Activated CD4-positive, alpha-beta T cell treated with anti-CD3 and anti-CD28 coated beads, Interleukin-10, Interleukin-2, amounts not matched to agents 100 ng/mL and 50 ng/mL, durations not matched to agents 16 hours and 8 hours (primary cell): Measurements from ENCODE around the gene MCTP2.

Experiments
- DNase-seq: peaks from one replicate; pipeline ENCODE4 v3.0.0-alpha.2; 2020

MCTP2 gene

DNA sequence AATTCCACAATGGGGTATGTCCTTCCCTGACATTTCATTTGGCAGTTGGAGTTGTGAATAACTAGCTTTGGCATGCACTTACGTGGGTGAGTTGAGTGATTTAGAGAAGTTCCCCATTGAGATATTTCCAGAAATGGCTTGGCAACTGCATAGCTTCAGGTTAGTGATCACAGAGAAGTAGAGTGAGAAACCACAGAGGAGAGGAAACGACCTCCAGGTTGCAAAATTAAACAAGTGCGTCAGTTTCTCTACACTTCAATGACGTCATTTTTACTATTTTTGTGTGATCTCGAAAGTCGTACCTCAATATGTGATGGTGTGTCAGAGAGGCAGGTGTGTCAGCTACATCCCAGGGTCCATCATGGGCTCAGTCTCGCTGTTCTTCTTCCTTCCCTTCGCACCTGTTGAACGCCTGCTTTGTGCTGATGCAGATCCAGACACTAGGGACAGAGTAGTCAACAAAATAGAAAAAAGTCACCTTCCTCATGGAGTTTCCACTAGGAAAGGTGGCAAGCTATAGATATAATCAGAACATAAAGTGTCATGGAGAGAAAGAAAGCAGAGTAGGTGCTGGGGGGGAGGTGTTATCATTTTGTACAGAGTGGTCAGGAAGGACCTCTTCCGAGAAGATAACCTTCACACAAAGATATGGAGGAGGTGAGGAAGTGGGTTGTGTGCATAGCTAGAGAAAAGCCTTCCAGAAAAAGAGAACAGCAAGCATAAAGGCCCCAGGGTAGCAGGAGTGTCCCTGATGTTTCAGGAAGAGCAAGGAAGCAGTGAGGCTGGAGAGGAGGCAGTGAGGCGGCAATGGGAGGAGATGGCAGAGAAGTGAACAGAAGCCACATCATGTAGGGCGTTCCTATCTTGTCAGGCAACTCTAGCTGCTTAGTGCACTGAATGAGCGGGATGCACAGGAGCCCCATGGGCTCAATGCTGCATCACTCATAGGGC lies 75.6 kb downstream of the MCTP2 start:
- peak; percentile 91 for DNase-seq

DNA sequence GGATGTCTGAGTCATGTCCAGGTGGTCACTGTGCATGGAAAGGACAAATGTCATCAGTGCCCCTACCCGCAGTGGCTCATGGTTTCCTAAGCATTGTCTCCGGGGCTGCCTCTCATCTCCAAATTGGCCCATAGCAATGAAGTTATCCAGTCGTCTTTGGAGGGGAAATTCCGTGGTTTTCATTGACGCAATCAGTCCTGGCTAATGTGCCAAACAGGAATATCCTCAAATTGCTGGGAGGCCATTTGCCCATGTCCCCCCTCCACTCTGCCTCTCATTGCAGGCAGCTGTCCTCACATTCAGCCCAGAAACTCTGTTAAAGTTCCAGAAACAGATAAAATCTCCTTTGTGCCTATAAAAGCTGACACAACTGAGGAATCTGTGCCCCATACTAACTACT lies 81.6 kb downstream of the MCTP2 start:
- DNase-seq, result no peak

DNA sequence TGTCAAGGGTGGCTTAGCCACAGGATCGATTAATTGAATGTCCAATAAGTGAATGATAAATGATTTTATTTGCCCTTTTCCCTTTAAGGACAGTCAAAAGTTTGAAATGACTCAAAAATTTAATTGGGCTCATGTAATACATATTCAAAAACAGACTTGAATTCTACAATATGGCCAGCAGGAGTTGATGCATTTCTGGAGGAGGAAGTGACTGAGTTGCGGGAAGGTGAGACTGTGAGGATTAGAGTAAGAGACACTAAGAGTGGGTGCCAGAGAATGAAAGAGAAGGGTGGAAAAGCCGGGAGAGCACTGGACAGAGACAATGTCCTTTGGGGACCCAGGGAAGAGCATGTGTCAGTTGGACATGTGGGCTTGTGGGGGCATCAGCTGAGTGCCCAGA lies 83.3 kb downstream of the MCTP2 start:
- no peak for DNase-seq

DNA sequence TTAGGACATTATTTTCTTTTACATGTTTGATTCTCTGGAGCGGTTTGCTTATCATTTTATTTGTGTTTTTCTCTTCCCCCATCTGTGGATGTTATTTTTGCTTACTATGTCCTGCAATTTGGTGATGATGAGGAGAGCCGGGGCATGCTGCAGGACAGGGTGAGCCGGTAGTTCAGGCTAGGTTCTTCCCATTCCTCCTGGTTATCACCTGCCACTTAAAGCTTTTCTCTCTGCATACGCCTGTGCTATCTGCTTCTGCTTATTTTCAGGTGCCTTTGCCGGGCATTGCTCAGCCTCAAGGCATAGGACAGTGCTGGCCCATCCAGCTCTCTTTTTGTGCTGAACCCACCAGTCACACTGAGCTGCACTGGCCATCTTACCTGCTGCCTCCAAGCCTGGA lies 85.8 kb downstream of the MCTP2 start:
- DNase-seq, result no peak

DNA sequence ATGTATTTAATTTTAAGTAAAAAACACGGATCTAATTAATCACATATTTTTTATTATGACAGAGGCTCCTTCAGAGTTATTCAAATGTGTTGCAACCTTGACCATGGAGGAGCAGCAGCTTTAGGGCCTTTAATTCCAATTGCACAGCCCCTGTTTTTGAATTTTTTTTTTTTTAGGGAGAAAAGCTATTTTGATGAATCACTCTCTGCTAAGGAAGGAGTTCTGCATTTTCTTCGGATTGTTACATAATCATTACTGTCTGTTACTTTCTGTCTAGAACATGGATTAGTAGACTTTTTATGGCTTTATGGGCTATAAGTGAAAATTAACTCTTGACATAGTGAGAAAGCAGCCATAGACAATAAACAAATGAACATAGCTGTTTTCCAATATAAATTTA lies 90.8 kb downstream of the MCTP2 start:
- DNase-seq, result no peak

DNA sequence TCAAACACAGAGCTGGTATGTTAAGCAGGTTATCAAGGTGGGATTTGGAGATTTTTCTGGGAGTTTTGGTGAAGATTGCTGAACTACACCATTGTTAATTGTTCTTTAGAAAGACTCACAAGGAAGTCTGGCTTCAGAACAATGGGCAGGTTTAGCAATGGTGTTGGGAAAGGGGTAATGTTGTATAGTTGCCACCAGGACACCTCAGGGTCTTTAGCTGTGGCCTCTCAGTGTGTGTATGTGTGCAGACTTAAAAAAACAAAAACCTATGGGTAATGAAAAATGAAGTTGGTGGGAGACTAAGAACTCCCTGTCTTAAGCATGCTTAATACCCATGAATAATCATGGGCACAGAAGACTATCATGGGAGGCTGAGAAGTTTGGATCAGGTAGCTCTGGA lies 91.7 kb downstream of the MCTP2 start:
- no peak for DNase-seq

DNA sequence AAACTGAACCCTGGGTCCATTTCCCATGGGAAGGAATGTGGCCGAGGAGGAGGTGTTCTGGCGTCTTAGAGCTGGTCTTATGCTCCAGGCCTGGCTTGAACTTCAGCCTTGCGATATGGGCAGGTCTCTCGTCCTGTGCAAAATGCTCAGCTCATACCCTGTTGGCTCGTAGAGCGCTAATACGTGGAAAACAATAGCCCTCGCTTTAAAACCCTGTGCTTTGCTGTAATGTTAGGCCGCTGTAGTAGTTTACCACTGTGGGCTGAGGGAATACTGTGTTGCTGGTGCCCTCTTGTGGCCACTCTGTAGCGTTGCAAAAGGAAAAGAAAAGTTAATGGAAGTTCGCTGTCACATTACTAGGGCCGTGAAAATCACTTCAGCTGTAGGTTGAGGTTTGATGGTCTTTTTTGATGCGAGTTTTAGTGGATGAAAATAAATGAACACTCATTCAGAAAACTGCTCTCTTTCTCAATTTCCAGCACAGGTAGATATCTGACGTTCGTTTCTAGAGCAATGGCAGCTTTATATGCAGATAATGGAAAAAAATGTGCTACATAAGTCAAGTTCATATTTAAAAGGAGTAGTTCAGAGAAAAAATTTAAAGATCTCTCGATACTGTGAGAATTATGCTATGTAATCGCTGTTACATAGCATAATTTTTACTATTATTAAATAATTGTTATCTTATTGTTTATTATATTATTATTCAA lies 92.9 kb downstream of the MCTP2 start:
- DNase-seq, result peak; percentile 75

DNA sequence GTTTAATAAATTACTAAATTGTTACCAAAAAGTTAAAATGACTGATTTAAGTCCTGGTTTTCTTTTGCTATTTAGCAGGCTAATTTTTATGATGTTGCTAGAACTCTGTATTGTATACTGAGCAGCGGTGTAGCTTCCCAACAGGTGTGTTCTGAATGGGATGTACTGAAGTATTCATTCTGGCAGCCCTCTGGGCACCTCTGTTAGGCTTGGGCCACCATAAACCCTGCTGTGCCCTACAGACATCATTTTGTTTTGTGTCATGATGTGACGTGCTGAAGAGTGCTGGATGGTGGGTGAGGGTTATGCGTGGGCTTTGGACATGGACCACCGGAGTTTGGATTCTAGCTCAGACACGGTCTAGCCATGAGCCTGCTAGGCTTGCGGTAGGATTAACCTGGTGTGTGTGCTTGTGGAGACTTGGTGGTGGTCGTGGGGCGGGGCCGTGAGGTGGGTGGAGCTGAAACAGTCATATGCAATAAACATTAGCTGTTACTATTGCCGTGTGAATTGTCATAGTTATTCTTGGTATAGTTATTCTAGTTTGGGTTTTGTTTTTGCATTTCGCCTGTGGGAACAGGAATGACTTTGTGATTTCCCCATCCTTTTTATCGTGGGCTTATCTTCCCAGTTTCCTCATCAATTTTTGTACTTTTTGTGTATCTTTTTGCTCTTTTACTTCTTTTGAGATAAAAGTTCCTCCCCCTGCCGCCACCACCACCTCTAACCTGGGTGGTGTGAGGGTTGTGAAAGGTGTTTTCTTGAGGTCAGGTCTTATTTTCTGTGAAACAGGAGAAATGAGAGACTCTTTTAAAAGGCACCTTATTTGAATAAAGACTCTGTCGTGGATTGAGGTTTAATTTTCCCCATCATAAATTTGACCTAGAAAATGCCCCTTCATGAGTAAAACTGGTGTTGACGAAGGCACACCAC lies 93.7 kb downstream of the MCTP2 start:
- DNase-seq, result peak; percentile 50

DNA sequence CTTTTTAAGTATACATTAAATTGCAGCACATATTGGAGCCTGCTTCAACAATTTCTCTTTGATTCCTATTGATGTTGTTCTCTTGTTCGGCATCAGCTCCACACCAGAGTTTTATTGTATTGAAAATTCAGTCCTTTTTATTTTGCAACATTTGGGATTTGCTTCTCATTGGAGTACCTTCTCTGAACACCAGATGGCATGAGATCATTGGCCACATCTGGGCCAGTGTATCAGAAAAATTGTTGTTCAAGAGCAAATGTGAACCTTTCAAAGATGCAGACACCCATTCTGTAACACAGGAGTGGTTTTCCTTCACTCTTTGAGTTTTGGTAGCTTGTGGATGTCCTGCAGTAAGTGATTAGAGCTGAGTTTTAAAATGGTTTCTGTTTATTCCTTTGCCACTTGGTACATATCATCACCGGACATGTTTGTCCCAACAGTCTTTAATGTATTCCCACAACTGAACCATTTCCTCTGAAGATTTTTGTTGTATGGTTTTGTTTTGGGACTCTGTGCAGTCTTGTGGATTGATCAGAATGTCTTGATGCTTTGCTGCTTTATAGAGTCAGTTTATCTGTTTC lies 96.1 kb downstream of the MCTP2 start:
- DNase-seq, result peak; percentile 33

DNA sequence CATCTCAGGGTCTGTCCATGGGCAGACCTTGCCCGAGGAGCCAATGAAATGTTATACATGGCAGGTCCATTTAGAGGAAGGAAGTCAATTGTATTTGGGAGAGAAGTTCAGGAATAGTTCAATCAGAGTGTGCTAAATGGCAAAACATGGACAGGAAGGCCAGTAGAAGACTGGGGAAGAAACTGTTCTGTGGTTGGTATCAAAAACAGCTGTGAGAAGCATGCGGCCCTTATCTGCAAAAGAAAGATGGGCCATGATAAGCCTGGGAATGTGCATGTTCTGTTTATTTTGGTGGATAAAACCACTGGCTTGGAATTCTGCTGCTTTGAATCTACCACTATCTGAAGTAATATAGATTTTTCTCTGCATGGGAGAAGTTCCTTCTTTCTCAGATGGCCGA lies 100.4 kb downstream of the MCTP2 start:
- DNase-seq, result no peak

DNA sequence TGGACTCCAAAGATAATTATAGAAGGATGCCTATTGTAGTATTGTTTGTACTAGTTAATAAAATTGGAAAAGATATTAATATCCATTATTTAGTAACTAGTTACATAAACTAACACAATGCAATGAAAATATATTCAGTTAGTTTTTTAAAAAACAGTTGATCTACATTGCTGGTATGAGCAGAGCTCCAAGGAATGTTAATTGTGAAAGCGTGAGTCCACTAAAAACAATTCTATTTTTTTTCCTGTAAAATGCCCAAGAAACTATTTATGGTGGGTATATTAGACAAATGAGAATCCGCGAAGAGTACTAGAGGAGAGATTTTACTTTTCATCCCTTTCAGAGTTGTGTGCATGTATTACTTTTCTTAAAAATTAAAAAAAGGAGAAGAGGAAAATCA lies 104.3 kb downstream of the MCTP2 start:
- DNase-seq, result no peak

DNA sequence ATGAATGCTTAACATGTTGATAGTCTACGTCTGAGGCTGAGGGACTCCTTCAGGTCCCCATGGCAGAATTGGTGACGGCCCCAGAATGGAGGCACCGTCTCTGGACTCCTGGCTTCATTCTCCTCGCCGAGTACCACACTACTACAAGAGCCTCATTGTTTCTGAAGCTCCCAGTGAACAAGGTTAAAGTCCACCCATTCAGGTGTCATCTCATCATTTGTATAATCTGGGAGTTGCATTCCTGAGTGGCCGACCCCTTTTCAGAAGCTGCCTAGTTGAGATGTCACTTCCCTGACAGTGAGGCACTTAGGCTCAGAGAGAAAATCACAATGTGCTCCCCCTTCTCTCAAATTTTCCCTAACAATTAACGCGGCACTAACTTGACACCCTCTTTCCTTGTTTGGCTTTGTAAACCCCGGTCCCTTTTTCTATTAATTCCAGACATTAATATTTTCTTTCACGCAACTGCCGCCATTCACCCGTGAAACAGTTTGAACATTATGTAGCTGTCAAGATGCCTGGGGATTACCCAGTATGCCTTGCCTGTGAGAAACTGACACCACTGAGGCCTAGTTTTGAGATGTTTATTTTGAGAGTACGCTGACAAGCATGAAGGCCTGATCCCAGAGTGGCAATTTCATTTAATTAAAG lies 105.6 kb downstream of the MCTP2 start:
- no peak for DNase-seq

DNA sequence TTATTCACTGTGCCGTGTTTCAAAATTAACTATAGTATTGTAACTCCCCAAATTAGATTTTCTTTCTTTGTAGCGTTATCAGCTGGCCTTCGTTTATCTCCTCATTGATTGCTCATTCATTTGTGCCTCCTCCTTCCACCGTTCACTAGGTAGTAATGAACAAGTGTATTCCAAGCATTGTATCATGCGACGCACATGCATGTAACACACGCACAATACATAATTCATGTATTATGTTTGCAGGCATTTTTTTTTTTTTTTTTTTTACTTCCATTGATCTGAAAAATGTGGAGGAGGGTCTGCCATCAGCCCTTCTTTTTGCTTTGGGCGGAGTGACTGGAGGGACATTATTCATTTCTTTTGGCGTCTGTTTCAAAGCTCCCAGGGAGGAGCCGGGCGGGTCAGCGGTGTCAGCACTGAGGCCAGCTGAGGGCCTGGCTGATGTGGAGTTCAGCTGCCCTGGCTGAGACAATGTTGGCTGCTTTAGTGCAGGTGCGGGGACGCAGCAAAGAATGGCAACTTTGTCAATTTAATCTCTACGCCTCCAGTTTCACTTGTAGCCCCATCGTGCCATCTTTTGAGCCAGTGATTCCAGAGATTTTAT lies 107.0 kb downstream of the MCTP2 start:
- DNase-seq, result no peak

DNA sequence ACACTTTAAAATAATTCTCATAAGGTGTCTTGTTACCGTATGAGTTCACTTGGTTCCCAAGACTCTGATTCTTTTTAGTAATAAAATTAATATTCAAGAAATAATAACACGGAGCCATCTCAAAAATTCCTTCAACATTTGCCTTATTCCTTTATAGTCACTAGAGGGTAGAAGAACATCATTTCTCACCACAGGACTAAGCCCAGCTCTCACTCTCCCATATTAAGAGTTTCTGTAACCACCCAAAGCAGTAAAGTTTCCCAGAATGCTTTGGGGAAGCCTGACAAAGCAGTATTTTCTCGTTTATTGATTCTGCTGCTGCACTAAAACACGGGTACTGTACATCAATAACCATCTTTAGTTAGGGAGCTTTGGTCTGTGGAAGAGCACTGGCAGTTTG lies 114.9 kb downstream of the MCTP2 start:
- no peak for DNase-seq

DNA sequence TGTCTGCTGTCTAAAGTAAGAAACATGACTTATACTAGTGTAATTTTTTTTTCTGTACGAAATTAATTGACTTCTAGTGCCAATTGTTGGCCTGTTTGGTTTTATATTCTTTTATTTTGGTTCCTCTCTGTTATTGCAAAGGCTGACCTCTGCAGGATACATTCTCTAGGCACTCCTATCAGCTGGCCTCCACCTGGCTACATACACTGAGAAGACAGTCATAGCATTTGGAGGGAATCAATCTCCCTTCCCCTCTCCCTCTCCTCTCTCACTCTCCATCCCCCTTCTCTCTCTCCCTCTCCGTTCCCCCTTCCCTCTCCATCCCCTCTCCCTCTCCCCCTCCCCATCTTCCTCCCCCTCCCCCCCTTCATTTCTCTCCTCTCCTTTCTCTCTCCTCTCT lies 116.7 kb downstream of the MCTP2 start:
- DNase-seq, result no peak

DNA sequence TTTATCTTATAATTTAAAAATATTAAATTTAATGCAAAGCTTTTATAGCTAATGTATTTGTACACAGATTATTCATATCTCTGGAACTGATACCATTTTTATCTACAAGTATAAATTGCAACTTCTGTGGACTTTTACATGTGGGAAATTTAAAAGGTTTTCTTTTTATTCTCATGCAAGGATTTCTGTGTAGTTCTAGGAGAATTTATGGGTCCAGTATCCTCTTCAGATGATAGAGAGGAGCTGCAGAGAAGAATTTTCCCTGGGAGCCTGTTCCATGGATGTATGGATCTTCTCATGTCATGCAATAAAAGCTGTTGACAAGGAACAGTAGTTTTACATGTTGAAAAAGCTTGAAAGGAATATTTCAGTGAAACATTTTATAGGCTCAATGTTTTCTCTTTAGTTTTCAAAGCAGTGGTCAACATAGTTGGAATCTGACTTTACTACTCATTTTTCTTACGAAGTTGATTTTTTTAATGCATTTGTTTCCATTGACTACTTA lies 119.7 kb downstream of the MCTP2 start:
- no peak for DNase-seq

DNA sequence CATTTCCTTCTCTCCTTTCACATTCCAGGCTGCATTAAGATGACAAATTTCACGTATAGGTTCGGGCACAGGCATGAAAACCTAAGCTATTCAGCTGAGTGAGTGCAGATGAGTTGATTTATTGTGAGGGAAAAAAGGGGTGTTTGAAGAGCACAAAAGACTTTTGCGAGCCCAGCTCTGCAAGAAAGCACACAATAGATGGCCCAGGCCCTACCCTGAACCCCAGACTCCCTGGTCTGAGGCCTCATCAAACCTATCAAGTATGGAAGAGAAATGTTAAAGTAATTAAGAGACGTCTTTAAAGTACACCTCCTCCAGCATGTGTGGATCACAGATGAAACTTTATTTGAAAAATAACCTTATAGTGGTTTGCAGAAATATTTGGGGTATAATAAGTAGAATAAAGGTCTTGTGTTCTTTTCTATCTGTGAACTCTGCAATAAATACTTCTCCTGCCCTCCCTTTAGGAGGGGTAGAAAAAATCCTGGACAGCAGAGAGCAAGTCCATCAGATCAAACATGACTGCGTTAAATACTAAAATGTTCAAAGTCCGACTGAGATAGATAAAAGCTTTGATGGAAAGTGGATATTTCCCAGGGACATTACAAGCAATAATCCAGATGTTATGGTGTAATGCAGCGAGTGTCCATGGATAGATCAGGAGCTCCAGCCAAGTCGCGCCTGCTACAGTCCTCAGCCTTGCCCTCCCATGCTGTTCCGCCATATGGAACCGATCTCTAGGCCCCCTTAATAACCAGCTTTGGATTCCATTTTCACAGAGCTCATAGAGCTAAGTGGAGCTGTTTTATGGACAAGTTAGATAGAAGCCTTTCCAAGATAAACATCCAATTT lies 121.5 kb downstream of the MCTP2 start:
- no peak for DNase-seq

DNA sequence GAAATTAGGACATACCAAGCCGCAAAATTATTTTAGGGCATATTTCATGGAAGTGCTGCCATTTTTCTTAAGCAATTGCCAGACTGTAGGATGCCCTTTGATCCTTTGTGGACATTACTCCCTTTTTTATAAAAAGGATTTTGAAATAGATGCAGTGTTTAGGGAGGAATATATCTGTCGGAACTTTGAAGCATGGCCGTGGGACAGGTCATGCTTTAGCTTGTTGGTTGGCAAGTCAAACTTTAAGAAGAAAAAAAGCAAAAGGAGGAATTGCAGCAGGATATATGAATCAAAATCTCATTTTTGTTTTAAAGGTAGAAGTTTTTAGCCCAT lies 122.1 kb downstream of the MCTP2 start:
- no peak for DNase-seq

DNA sequence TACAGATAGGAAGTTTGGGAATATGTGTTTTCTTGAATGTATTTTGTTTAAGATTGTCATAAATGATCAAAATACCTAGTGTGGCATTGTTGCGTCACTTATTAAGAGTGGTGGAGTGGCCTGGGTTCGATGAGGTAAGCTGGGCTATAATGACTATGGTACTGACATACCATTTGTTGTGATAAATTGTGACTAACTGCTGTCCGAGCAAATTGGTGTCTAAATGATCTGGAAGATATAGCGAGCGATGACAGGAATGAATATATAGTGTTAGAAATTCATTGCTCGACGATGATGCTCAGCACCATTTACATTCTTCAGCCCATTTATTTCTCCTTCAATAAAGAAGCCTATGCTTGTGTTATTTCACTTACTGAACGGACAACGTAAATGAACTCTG lies 123.3 kb downstream of the MCTP2 start:
- no peak for DNase-seq

DNA sequence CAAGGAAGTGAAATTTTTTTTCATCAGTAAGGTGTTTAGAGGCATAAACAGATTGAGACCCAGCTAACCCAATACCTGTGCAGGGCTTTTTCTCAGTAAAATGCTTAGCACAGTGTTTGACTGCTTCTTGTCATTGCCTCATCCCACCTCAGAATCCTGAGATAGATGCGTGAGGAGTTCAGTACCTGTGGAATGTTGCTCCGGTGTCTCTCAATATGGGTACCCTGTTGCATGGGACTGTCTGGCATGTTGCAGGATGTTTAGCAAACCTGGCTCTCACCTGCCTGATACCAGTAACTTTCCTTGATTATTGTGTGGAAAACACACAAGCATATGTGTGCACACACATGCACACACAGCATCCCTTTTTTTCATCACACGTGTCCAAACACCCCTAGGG lies 128.4 kb downstream of the MCTP2 start:
- no peak for DNase-seq

DNA sequence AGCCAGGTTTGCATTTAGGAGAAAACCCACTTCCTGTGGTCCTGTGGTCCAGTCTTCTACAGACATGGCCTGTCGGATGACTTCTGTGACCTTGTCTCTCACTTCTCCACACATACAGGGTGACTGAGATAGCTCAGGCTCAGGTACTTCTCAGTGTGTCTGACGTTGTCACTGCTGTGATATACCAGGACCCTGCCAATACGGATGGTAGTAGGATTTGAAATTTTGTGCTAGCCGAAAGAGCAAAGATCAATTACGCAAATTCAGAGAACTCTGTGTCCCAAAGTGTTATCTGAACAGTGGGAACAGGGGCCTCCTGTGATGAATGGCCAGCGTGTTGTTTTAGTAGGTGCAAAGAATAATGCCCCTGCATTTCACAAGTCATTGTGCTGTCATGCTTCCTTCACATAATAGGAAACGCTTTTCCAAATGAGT lies 128.9 kb downstream of the MCTP2 start:
- no peak for DNase-seq
